Tibial artery (tissue), 4 donors: ENCODE measurements around the gene MARCHF2.
"Not testable (repeated sequence)": the region's sequence is repeated elsewhere in the genome, so short reads cannot be mapped to it uniquely, and the experiment has no call there.

ENCODE experiments used
- DNase-seq, 2 donors: peaks; one replicate each; pipeline ENCODE4 v3.0.0-alpha.2; 2019
- H3K27ac ChIP-seq, 2 donors: fragments of 200-600 bp; sonication (generic) in 1 of 2; 1 replicate in 1 of 2; 2 replicates in 1 of 2; pipeline ENCODE4 v1.5.1; 2018 to 2019; ENCODE audit warnings: mild to moderate bottlenecking in 1 of 2
- H3K27me3 ChIP-seq, 2 donors: fragments of 200-600 bp; sonication (generic) in 1 of 2; one replicate each; pipeline versions ENCODE4 v1.5.1 to v1.6.0; 2016 to 2019
- H3K36me3 ChIP-seq, 3 donors: fragments of 200-600 bp; sonication (generic) in 2 of 3; one replicate each; pipeline ENCODE4 v1.5.1; 2016 to 2019; ENCODE audit warnings: mild to moderate bottlenecking in 2 of 3
- H3K4me1 ChIP-seq, 4 donors: fragments of 200-600 bp; sonication (generic) in 2 of 4; 1 replicate in 3 of 4; 2 replicates in 1 of 4; pipeline ENCODE4 v1.5.1; 2016 to 2019
- H3K4me3 ChIP-seq, 2 donors: fragments of 200-600 bp; sonication (generic) in 1 of 2; 1 replicate in 1 of 2; 2 replicates in 1 of 2; pipeline ENCODE4 v1.5.1; 2018 to 2019; ENCODE audit warnings: mild to moderate bottlenecking in 2 of 2
- H3K9me3 ChIP-seq, 3 donors: fragments of 200-600 bp; sonication (generic) in 1 of 3; one replicate each; pipeline ENCODE4 v1.5.1; 2016 to 2019
- CTCF ChIP-seq, 2 experiments: fragments of 200-600 bp in 1 of 2; fragments of 450-650 bp in 1 of 2; IDR thresholded peaks; one replicate each; pipeline ENCODE4 v1.5.1; 2017 to 2019; ENCODE audit warnings: antibody characterized with exemption in 2 of 2, mild to moderate bottlenecking in 1 of 2, moderate library complexity in 1 of 2
- intact Hi-C: fragments of 100-400 bp; cut with DNase I; formaldehyde crosslinking; loops from one replicate; pipeline ENCODE4 v1.15.0; 2023; ENCODE audit warnings: low total_unique reads

The MARCHF2 gene

GRCh38 chr19:8441725-8442544 is 28.8 kb downstream of the MARCHF2 start:
- Histone ChIP-seq H3K4me3 (no peak overlapping the region), H3K4me1 (peaks cover 0 to 17% (median 13%) of the 10 kb centered on the region in 4 donors), H3K36me3 (peaks cover 9 to 19% (median 10%) of the 10 kb centered on the region in 3 donors), H3K9me3 (no peaks in the 10 kb centered on the region), H3K27me3 (no peaks in the 10 kb centered on the region), H3K27ac (no peak overlapping the region)
- intact Hi-C loops, result no loop called here
- peak in 1 of 2 donors; percentile 51 for DNase-seq
- no peak for TF ChIP-seq CTCF (IDR thresholded peaks at IDR 0.05)

GRCh38 chr19:8444140-8444676 is 31.1 kb downstream of the MARCHF2 start:
- DNase-seq, intact Hi-C loops: not testable (repeated sequence)
- peak overlapping the region; percentile 74 to 99 for H3K4me3 ChIP-seq

GRCh38 chr19:8444677-8445487 is 31.8 kb downstream of the MARCHF2 start, which contains the start of gene HNRNPM:
Gene HNRNPM (plus strand): TSS chr19:8444975. CDS start chr19:8444999, 24 bp downstream.
- Histone ChIP-seq H3K4me3 (peak within 1 kb of the TSS; percentile 74 to 99), H3K36me3 (peaks cover 0 to 8% (median 0%) of the 10 kb centered on the region in 3 donors), H3K9me3 (no peaks in the 10 kb centered on the region), H3K27me3 (no peaks in the 10 kb centered on the region), H3K4me1 (peaks cover 0 to 43% (median 35%) of the 10 kb centered on the region in 4 donors), H3K27ac (peak within 1 kb of the TSS; percentile 96 to 99)
- intact Hi-C loops, result no loop called here
- TF ChIP-seq CTCF (IDR thresholded peaks at IDR 0.05), result no peak
- DNase-seq, result peak; percentile 99 to 100

More at GRCh38 chr19:8444140-8444676, 31.1 kb downstream of the MARCHF2 start:
- H3K9me3 ChIP-seq, H3K27me3 ChIP-seq: not testable (repeated sequence)
- Histone ChIP-seq H3K36me3 (peaks cover 0 to 10% (median under 1%) of the 10 kb centered on the region in 3 donors), H3K27ac (peak overlapping the region; percentile 96 to 99), H3K4me1 (peaks cover 0 to 39% (median 32%) of the 10 kb centered on the region in 4 donors)

- peaks cover 0 to 8% (median 0%) of the 10 kb centered on the region in 3 donors for H3K36me3 ChIP-seq
- intact Hi-C loops, result no loop called here
- no peak for TF ChIP-seq CTCF (IDR thresholded peaks at IDR 0.05)
- no peaks in the 10 kb centered on the region for H3K27me3 ChIP-seq
- DNase-seq, result peak; percentile 41 to 82
- peaks cover 0 to 50% (median 40%) of the 10 kb centered on the region in 4 donors for H3K4me1 ChIP-seq
- peak overlapping the region; percentile 74 to 99 for H3K4me3 ChIP-seq
- H3K27ac ChIP-seq, result peak overlapping the region; percentile 96 to 99
- no peaks in the 10 kb centered on the region for H3K9me3 ChIP-seq
These were observed 32.4 kb downstream of the MARCHF2 start for GRCh38 chr19:8445488-8446001.

GRCh38 chr19:8446061-8446709 is 33.1 kb downstream of the MARCHF2 start:
- Histone ChIP-seq H3K4me3 (peak overlapping the region; percentile 74 to 99), H3K27ac (peak overlapping the region; percentile 96 to 99)

More at GRCh38 chr19:8446061-8446709, 33.1 kb downstream of the MARCHF2 start:
- intact Hi-C loops, result no loop called here
- peaks cover 0 to 56% (median 43%) of the 10 kb centered on the region in 4 donors for H3K4me1 ChIP-seq
- DNase-seq, result peak in 1 of 2 donors; percentile 27
- H3K27me3 ChIP-seq, result no peaks in the 10 kb centered on the region
- H3K9me3 ChIP-seq, result no peaks in the 10 kb centered on the region
- TF ChIP-seq CTCF (IDR thresholded peaks at IDR 0.05), result no peak
- peaks cover 0 to 8% (median 0%) of the 10 kb centered on the region in 3 donors for H3K36me3 ChIP-seq
